Liver (tissue), 9 donors: ENCODE results near the gene SERTAD1. TPM values are rescaled to one million over a fixed set of nuclear protein-coding genes. Genes with fewer than 3 reads are reported as not detected.
A peak's percentile ranks its signal among the peaks of the same experiment; 100 is the strongest.

ENCODE experiments used
- DNase-seq: peaks from one replicate; pipeline ENCODE4 v3.0.0-alpha.2; 2017; ENCODE audit warnings: low spot score
- H3K27ac ChIP-seq, 2 donors: one replicate each; pipeline ENCODE4 v1.7.0; 2013; ENCODE audit warnings: inconsistent platforms in 2 of 2, low read length in 2 of 2, control low read depth in 1 of 2, low read depth in 1 of 2, mild to moderate bottlenecking in 1 of 2
- H3K27me3 ChIP-seq, 4 donors: one replicate each; pipeline versions ENCODE4 v1.6.1 to v1.7.0; 2013; ENCODE audit warnings: low read length in 3 of 4, inconsistent platforms in 1 of 4, mild to moderate bottlenecking in 1 of 4, moderate library complexity in 1 of 4; ENCODE audit not compliant: control insufficient read depth in 4 of 4, insufficient read depth in 4 of 4
- H3K36me3 ChIP-seq, 4 donors: one replicate each; pipeline versions ENCODE4 v1.6.1 to v1.7.0; 2013; ENCODE audit warnings: low read length in 3 of 4, mild to moderate bottlenecking in 3 of 4, low read depth in 1 of 4, moderate library complexity in 1 of 4; ENCODE audit not compliant: control insufficient read depth in 4 of 4, insufficient read depth in 3 of 4
- H3K4me1 ChIP-seq, 4 donors: one replicate each; pipeline versions ENCODE4 v1.6.1 to v1.7.0; 2013; ENCODE audit warnings: low read length in 3 of 4, mild to moderate bottlenecking in 3 of 4, moderate library complexity in 1 of 4; ENCODE audit not compliant: control insufficient read depth in 4 of 4, insufficient read depth in 4 of 4
- H3K4me3 ChIP-seq, 3 donors: one replicate each; pipeline versions ENCODE4 v1.6.1 to v1.7.0; 2013; ENCODE audit warnings: low read length in 3 of 3, control low read depth in 1 of 3, low read depth in 1 of 3, mild to moderate bottlenecking in 1 of 3
- H3K9ac ChIP-seq, 2 donors: one replicate each; pipeline ENCODE4 v1.7.0; 2013; ENCODE audit warnings: low read length in 2 of 2, mild to moderate bottlenecking in 2 of 2, moderate library complexity in 2 of 2, control low read depth in 1 of 2, low read depth in 1 of 2
- H3K9me3 ChIP-seq, 4 donors: one replicate each; pipeline versions ENCODE4 v1.6.1 to v1.7.0; 2013; ENCODE audit warnings: low read length in 3 of 4; ENCODE audit not compliant: control insufficient read depth in 4 of 4
- CTCF ChIP-seq: fragments of 150-350 bp; IDR thresholded peaks from 2 replicates; pipeline ENCODE4 v1.5.1; 2017; ENCODE audit warnings: improper control_type of control experiment, low read depth, low read length; ENCODE audit not compliant: missing input control
- EGR1 ChIP-seq, 2 donors: IDR thresholded peaks; 2 replicates each; pipeline ENCODE4 v1.6.1; 2016 to 2018; ENCODE audit warnings: antibody characterized with exemption in 2 of 2, low read depth in 2 of 2
- FOXA1 ChIP-seq: IDR thresholded peaks from 2 replicates; pipeline ENCODE4 v1.6.1; 2016; ENCODE audit warnings: antibody characterized with exemption
- FOXA2 ChIP-seq: IDR thresholded peaks from 2 replicates; pipeline ENCODE4 v1.6.1; 2016; ENCODE audit warnings: antibody characterized with exemption
- GABPA ChIP-seq, 2 donors: IDR thresholded peaks in 1 of 2; conservative IDR thresholded peaks in 1 of 2; 2 replicates each; pipeline ENCODE4 v1.6.1; 2016; ENCODE audit warnings: antibody characterized with exemption in 2 of 2, mild to moderate bottlenecking in 1 of 2, moderate library complexity in 1 of 2
- HNF4A ChIP-seq, 2 donors: conservative IDR thresholded peaks; 2 replicates each; pipeline ENCODE4 v1.6.1; 2016; ENCODE audit warnings: antibody characterized with exemption in 2 of 2, mild to moderate bottlenecking in 2 of 2
- HNF4G ChIP-seq: IDR thresholded peaks from 2 replicates; pipeline ENCODE4 v1.6.1; 2016; ENCODE audit warnings: antibody characterized with exemption
- JUND ChIP-seq, 2 donors: IDR thresholded peaks; 2 replicates each; pipeline ENCODE4 v1.6.1; 2016; ENCODE audit warnings: antibody characterized with exemption in 2 of 2
- NR2F2 ChIP-seq: IDR thresholded peaks from 2 replicates; pipeline ENCODE4 v1.6.1; 2016; ENCODE audit warnings: antibody characterized with exemption
- RAD21 ChIP-seq, 2 donors: IDR thresholded peaks; 2 replicates each; pipeline ENCODE4 v1.6.1; 2016; ENCODE audit warnings: antibody characterized with exemption in 2 of 2, mild to moderate bottlenecking in 2 of 2
- RXRA ChIP-seq, 2 donors: IDR thresholded peaks; 2 replicates each; pipeline ENCODE4 v1.6.1; 2017 to 2018; ENCODE audit warnings: antibody characterized with exemption in 2 of 2, mild to moderate bottlenecking in 1 of 2
- SP1 ChIP-seq: IDR thresholded peaks from 2 replicates; pipeline ENCODE4 v1.6.1; 2018; ENCODE audit warnings: antibody characterized with exemption, mild to moderate bottlenecking
- TAF1 ChIP-seq: conservative IDR thresholded peaks from 2 replicates; pipeline ENCODE4 v1.6.1; 2016; ENCODE audit warnings: antibody characterized with exemption, mild to moderate bottlenecking
- YY1 ChIP-seq: IDR thresholded peaks from 2 replicates; pipeline ENCODE4 v1.6.1; 2016; ENCODE audit warnings: antibody characterized with exemption, mild to moderate bottlenecking
- ZBTB33 ChIP-seq: IDR thresholded peaks from 2 replicates; pipeline ENCODE4 v1.6.1; 2016; ENCODE audit warnings: antibody characterized with exemption
- WGBS: extraction: QIAGEN DNeasy Blood & Tissue Kit; methylation state at CpG from one replicate; pipeline ENCODE4 v1.1.7; 2013; 5-methylcytosine and 5-hydroxymethylcytosine counted together
- polyA plus RNA-seq, 2 donors: library from polyadenylated mRNA; stranded (reverse) in 1 of 2; unstranded in 1 of 2; fragments of 200-250 nt in 1 of 2; fragments of >200 nt in 1 of 2; fragmentation: Nextera tagmentation in 1 of 2; extraction: Ambion mirVana in 1 of 2; gene quantifications; one replicate each; pipeline versions ENCODE4 v1.2.1 to v1.2.3, GENCODE V29; 2013 to 2015
- total RNA-seq, 2 donors: library from RNA; depleted of rRNA; stranded (reverse); fragments of >200 nt; gene quantifications; one replicate each; pipeline ENCODE4 v1.2.3, GENCODE V29; 2014
- TF ChIP-seq, protein P1 (sequence below): IDR thresholded peaks from 2 replicates; pipeline ENCODE4 v1.6.1; 2016; ENCODE audit warnings: antibody characterized with exemption, mild to moderate bottlenecking
- TF ChIP-seq, protein P2 (sequence below): IDR thresholded peaks from 2 replicates; pipeline ENCODE4 v1.6.1; 2016; ENCODE audit warnings: antibody characterized with exemption
- TF ChIP-seq, protein P3 (sequence below): IDR thresholded peaks from 2 replicates; pipeline ENCODE4 v1.6.1; 2016; ENCODE audit warnings: antibody characterized with exemption
- donor health status: healthy.
- donor health status: healthy.
- donor health status: healthy.
- donor health status: healthy.
- donor health status: healthy.

Gene SERTAD1, protein sequence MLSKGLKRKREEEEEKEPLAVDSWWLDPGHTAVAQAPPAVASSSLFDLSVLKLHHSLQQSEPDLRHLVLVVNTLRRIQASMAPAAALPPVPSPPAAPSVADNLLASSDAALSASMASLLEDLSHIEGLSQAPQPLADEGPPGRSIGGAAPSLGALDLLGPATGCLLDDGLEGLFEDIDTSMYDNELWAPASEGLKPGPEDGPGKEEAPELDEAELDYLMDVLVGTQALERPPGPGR
- total RNA-seq (1 to 10 TPM; 3.7 to 6.0 TPM), polyA plus RNA-seq (1 to 10 TPM; 3.6 to 6.8 TPM)

GRCh38 chr19:40425450-40426287, at the start of gene SERTAD1:
SERTAD1 (minus strand) TSS chr19:40425992; CDS start chr19:40423546, 2,446 bp downstream.
- WGBS: under 1% methylated on average over 75 of the region's 75 CpGs

More at GRCh38 chr19:40425450-40426287, at the start of gene SERTAD1:
- Histone ChIP-seq H3K27ac (peak within 1 kb of the TSS; percentile 88 to 95), H3K9ac (peak within 1 kb of the TSS; percentile 76 to 87), H3K9me3 (no peaks in the 10 kb centered on the region), H3K27me3 (no peaks in the 10 kb centered on the region), H3K4me3 (peak within 1 kb of the TSS; percentile 74 to 82 (median 74)), H3K4me1 (peaks cover 0 to 16% (median 9%) of the 10 kb centered on the region in 4 donors), H3K36me3 (peaks cover 2 to 5% (median 4%) of the 10 kb centered on the region in 4 donors)
- TF ChIP-seq ZBTB33 (peak; percentile 82), NR2F2 (no peak), YY1 (peak; percentile 81), RAD21 (IDR thresholded peaks at IDR 0.05) (peak; percentile 25 to 34), RXRA (IDR thresholded peaks at IDR 0.05) (peak; percentile 61 to 72), GABPA (IDR thresholded peaks at IDR 0.05 in 1 of 2, conservative IDR thresholded peaks at IDR 0.05 in 1 of 2) (peak in 1 of 2 donors; percentile 64), CTCF (peak; percentile 39), SP1 (peak; percentile 97), TAF1 (peak; percentile 97), FOXA1 (peak; percentile 66), JUND (IDR thresholded peaks at IDR 0.05) (peak; percentile 22 to 23), EGR1 (IDR thresholded peaks at IDR 0.05; ENCODE audit: low read depth in 2 of 2) (peak; percentile 70 to 80), FOXA2 (no peak), HNF4G (no peak), HNF4A (conservative IDR thresholded peaks at IDR 0.05) (peak; percentile 46 to 48)
- TF ChIP-seq, protein P1, sequence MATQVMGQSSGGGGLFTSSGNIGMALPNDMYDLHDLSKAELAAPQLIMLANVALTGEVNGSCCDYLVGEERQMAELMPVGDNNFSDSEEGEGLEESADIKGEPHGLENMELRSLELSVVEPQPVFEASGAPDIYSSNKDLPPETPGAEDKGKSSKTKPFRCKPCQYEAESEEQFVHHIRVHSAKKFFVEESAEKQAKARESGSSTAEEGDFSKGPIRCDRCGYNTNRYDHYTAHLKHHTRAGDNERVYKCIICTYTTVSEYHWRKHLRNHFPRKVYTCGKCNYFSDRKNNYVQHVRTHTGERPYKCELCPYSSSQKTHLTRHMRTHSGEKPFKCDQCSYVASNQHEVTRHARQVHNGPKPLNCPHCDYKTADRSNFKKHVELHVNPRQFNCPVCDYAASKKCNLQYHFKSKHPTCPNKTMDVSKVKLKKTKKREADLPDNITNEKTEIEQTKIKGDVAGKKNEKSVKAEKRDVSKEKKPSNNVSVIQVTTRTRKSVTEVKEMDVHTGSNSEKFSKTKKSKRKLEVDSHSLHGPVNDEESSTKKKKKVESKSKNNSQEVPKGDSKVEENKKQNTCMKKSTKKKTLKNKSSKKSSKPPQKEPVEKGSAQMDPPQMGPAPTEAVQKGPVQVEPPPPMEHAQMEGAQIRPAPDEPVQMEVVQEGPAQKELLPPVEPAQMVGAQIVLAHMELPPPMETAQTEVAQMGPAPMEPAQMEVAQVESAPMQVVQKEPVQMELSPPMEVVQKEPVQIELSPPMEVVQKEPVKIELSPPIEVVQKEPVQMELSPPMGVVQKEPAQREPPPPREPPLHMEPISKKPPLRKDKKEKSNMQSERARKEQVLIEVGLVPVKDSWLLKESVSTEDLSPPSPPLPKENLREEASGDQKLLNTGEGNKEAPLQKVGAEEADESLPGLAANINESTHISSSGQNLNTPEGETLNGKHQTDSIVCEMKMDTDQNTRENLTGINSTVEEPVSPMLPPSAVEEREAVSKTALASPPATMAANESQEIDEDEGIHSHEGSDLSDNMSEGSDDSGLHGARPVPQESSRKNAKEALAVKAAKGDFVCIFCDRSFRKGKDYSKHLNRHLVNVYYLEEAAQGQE: peak; percentile 86
- TF ChIP-seq, protein P2, sequence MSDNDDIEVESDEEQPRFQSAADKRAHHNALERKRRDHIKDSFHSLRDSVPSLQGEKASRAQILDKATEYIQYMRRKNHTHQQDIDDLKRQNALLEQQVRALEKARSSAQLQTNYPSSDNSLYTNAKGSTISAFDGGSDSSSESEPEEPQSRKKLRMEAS: peak; percentile 94
- TF ChIP-seq, protein P3, sequence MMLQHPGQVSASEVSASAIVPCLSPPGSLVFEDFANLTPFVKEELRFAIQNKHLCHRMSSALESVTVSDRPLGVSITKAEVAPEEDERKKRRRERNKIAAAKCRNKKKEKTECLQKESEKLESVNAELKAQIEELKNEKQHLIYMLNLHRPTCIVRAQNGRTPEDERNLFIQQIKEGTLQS: no peak
- peak; percentile 100 for DNase-seq
